Midbrain (tissue), 1 donor: ENCODE measurements around the gene BMPR1A.

Experiments used
- DNase-seq: peaks from one replicate; lab custom pipeline; 2025; lab: John Stamatoyannopoulos, UW

The BMPR1A gene

GRCh38 chr10:86765548-86765947 is 9.1 kb downstream of the BMPR1A start:
- no peak for DNase-seq

- no peak for DNase-seq
These were observed 12.1 kb downstream of the BMPR1A start for GRCh38 chr10:86768412-86769062.

- no peak for DNase-seq
These were observed 13.6 kb downstream of the BMPR1A start for GRCh38 chr10:86769991-86770390.

- DNase-seq: no peak
These were observed 14.1 kb downstream of the BMPR1A start for GRCh38 chr10:86770412-86770960.

GRCh38 chr10:86773498-86773897 is 17.1 kb downstream of the BMPR1A start:
- DNase-seq: no peak

GRCh38 chr10:86775056-86775869 is 18.8 kb downstream of the BMPR1A start:
- DNase-seq: no peak

DNA sequence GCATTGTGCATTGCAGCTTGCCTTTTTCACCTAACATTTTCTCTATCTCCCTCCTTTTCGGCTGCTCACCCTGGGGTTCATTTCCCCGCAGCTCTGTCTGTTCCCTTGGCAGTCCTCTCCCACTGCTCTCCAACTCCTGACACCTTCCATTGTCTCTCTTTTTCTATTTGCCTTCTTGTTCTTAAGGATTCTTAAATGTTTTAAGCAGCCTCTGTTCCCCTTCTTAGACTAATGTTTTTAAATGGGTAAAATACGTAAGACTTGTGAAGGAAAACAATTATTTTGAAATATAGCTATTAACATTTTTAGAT is 19.4 kb downstream of the BMPR1A start:
- DNase-seq: no peak

DNA sequence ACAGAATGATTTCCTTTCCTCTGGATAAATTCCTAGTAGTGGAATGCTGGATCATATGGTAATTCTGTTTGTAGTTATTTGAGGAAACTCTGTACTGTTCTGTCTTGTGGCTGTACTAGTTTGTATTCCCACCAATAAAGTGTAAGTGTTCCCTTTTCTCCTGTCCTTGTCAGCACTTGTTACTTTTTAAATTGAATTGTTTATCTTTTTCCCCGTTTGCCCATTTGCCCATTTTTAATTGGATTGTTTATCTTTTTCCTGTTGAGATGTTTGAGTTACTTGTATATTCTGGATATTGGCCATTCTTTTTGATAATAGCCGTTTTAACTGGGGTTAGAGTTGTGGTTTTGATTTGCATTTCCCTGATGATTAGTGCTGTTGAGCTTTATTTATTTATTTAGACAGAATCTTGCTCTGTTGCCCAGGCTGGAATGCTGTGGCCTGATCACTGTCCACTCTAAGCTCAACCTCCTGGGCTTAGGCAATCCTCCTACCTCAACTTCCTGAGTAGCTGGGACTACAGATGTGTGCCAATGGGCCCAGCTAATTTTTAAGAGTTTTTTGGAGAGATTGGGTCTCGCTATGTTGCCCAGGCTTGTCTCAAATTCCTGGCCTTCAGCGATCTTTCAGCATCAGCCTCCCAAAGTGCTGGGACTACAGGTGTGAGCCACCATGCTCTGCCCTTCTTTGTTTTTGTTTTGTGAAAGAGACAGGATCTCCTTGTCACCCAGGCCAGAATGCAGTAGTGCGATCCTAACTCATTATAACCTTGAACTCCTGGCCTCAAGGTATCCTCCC is 23.0 kb downstream of the BMPR1A start:
- DNase-seq: no peak

GRCh38 chr10:86782701-86783418 is 26.4 kb downstream of the BMPR1A start:
- DNase-seq: no peak

GRCh38 chr10:86785037-86785436 is 28.6 kb downstream of the BMPR1A start:
- no peak for DNase-seq

DNA sequence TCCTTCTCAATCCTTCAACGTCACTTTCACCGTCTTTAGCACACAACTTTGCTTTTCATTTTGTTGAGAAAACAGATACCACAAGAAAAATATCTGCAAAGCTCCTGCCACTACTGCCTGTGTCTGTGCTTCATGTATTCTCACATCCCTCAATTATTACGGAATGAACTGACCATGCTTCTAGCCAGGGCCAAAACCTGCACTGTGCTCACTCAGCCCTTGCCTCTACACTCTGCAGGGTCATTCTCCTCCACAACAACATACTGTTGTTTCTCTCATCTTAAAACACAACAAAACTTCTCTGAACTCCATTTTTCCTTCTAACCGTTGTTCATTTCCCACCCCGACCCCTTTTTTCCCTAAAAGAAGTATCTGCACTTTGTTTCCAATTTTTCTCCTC is 29.5 kb downstream of the BMPR1A start:
- no peak for DNase-seq

DNA sequence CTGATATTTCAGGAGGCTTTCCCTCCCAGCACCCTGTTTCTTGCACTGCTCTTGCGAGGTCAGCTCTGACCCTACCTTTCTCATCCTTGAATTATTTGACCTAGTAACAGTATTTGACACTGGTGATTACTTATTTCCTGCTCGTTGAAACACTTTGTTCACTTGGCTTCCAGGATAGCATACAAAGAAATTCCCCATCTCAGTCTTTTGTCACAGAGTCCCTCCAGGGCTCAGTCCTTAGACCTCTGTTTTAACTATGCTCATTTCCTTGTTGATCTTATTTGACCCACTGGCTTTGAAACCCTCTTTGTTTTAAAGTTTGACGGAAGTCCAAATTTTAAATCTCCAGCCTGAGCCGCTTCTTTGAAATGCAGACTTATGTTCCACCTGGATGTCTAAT is 29.9 kb downstream of the BMPR1A start:
- no peak for DNase-seq

GRCh38 chr10:86790394-86790793 is 34.0 kb downstream of the BMPR1A start:
- no peak for DNase-seq

DNA sequence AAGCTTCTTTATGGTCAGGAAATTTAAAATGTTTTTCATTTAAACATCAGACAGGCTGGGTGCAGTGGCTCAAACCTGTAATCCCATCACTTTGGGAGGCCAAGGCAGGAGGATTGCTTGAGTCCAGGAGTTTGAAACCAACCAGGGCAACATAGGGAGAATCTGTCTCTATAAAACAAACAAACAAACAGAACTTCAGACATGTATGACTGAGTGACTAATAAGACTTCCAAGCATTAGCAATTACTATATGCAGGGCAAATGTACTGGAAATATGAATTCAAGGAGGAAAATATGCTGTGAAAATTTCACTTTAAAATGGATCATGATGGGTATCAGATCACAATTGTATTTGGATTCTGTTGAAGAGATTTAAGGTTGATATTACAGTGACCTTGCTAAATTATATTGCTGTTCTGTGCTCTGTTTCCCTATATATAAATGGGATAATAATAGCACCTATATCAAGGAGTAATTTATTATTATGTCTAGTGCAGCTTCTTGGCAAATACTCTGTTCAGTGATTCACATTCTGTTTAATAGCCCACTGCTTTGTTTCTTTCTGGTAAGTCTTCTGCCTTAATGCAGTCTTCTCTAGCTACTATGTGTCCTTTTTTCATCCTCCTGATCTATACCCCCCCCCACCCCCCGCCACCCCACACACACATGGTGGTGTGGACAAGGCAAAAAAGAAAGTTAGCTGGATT is 36.2 kb downstream of the BMPR1A start:
- DNase-seq: no peak

- DNase-seq: no peak
These were observed 37.3 kb downstream of the BMPR1A start for GRCh38 chr10:86793696-86794095.

DNA sequence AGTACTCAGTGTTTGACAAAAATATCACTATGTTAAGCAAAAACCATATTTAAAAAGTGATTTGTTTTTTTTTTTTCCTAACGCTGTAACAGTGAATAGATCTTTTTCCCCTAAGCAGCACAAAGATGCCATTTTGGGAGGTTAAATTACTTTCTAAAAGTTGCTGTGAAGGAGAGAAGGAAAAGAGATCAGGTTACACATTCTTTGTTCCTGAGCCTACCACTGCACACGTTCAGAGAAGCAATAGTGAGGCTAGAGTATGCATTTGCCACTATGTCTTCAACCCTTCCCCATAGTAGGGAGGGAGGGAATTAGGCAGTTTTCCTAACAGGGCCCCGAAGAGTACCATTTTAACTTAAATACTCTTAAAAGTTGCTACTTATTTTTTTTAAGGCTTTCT is 38.9 kb downstream of the BMPR1A start:
- no peak for DNase-seq

- no peak for DNase-seq
These were observed 41.6 kb downstream of the BMPR1A start for GRCh38 chr10:86798025-86798424.

GRCh38 chr10:86798611-86799010 is 42.2 kb downstream of the BMPR1A start:
- no peak for DNase-seq

DNA sequence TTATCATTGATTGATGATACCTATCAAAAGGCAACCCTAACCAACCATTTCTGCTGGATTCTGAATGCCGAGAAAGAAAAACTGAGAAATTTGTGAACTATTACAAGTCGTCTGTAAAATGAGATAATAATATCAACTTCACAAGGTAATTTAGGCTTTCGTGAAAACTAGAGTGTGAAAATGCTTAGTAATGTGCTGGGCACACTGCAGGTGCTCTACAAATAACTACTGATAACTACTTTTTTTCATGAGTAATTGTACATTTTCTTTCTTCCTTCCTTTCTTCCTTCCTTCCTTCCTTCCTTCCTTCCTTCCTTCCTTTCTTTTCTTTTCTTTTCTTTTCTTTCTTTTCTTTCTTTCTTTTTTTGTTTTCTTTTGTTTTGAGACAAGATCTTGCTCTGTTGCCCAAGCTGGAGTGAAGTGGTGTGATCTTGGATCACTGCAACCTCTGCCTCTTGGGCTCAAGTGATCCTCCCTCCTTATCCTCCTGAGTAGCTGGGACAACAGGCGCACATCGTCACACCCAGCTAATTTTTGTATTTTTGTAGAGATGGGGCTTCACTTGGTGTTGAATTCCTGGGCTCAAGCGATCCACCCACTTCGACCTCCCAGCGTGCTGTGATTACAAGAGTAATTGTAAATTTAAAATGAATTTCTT is 42.9 kb downstream of the BMPR1A start:
- no peak for DNase-seq

GRCh38 chr10:86801995-86802394 is 45.6 kb downstream of the BMPR1A start:
- no peak for DNase-seq
